GM18951 (cell line): Measurements from ENCODE around the gene SLC50A1.

Experiments
- POLR2A ChIP-seq: IDR thresholded peaks from 4 replicates; pipeline ENCODE4 v1.6.1; 2011; ENCODE audit warnings: mild to moderate bottlenecking; ENCODE audit not compliant: insufficient read length, insufficient read depth; ENCODE audit errors: extremely low read depth
- in situ Hi-C: fragments of 300-500 bp; cut with MboI; formaldehyde crosslinking; loops from one replicate; pipeline ENCODE4 v1.12.0; 2022; ENCODE audit warnings: low sequenced_read_pairs, mixed read lengths, inconsistent platforms; ENCODE audit not compliant: unreplicated experiment

The SLC50A1 gene

GRCh38 chr1:155174324-155175280 lies 39.0 kb downstream of the SLC50A1 start:
- TF ChIP-seq POLR2A = no peak
- in situ Hi-C loops = loop anchor here (5.0 kb wide), 1 partner anchor 87 kb away; no protein-coding TSS in a partner anchor

- in situ Hi-C loops = no loop called here
- no peak for TF ChIP-seq POLR2A
Measured at GRCh38 chr1:155175281-155175926, 39.8 kb downstream of the SLC50A1 start.

GRCh38 chr1:155175927-155176371 lies 40.3 kb downstream of the SLC50A1 start:
- no peak for TF ChIP-seq POLR2A
- in situ Hi-C loops = no loop called here

- in situ Hi-C loops = no loop called here
- no peak for TF ChIP-seq POLR2A
Measured at GRCh38 chr1:155176544-155177071, 41.0 kb downstream of the SLC50A1 start.

GRCh38 chr1:155177192-155177917 lies 41.7 kb downstream of the SLC50A1 start:
- in situ Hi-C loops = no loop called here

GRCh38 chr1:155177918-155178281 lies 42.2 kb downstream of the SLC50A1 start:
- in situ Hi-C loops = no loop called here
- no peak for TF ChIP-seq POLR2A

More at GRCh38 chr1:155177192-155177917, 41.7 kb downstream of the SLC50A1 start:
- no peak for TF ChIP-seq POLR2A

GRCh38 chr1:155178441-155179111 lies 42.9 kb downstream of the SLC50A1 start:
- in situ Hi-C loops = no loop called here

GRCh38 chr1:155179112-155180031 lies 43.7 kb downstream of the SLC50A1 start:
- in situ Hi-C loops = no loop called here
- TF ChIP-seq POLR2A = no peak

More at GRCh38 chr1:155178441-155179111, 42.9 kb downstream of the SLC50A1 start:
- TF ChIP-seq POLR2A = no peak

GRCh38 chr1:155181371-155182051 lies 45.9 kb downstream of the SLC50A1 start:
- no peak for TF ChIP-seq POLR2A
- in situ Hi-C loops = no loop called here

- in situ Hi-C loops = no loop called here
- TF ChIP-seq POLR2A = no peak
Measured at GRCh38 chr1:155182052-155182550, 46.4 kb downstream of the SLC50A1 start.

GRCh38 chr1:155183775-155184221 lies 48.1 kb downstream of the SLC50A1 start:
- in situ Hi-C loops = no loop called here
- TF ChIP-seq POLR2A = no peak
